SK-N-SH (cell line): Measurements from ENCODE around the gene OR2AP1. TPM values are rescaled to one million over a fixed set of nuclear protein-coding genes. Genes with fewer than 3 reads are reported as not detected.

Source experiments
- CTCF ChIA-PET: fragments of 300-600, 350-600 bp; formaldehyde crosslinking; extraction: SDS; loops from one replicate; lab custom pipeline; 2021; lab: Yijun Ruan, JAX
- POLR2A ChIA-PET: fragments of 350-600 bp; sonication (Branson Sonifier 250); formaldehyde crosslinking; extraction: SDS; loops from one replicate; lab custom pipeline; 2020; ENCODE audit warnings: antibody characterized with exemption, inconsistent platforms; lab: Yijun Ruan, JAX
- DNase-seq: peaks from one replicate; pipeline ENCODE4 v3.0.0; 2012
- H2AFZ ChIP-seq: fragments of 200-600 bp; sonication (generic); 2 replicates; pipeline ENCODE4 v1.8.1; 2016; ENCODE audit warnings: antibody characterized with exemption, mild to moderate bottlenecking, low read depth
- H3F3A ChIP-seq: fragments of 200-600 bp; sonication (generic); replicated peaks from 2 replicates; pipeline ENCODE3; 2016; ENCODE audit warnings: antibody characterized with exemption, mild to moderate bottlenecking; ENCODE audit not compliant: insufficient read depth
- H3K27ac ChIP-seq, 2 experiments: fragments of 200-500 bp in 1 of 2; fragments of 200-600 bp in 1 of 2; sonication (Bioruptor generic) in 1 of 2; sonication (generic), shearing (Covaris generic) in 1 of 2; 2 replicates each; pipeline versions ENCODE4 v1.5.1 to v1.6.1; 2014 to 2016; ENCODE audit warnings: low read depth in 2 of 2, inconsistent platforms in 1 of 2, low read length in 1 of 2, mild to moderate bottlenecking in 1 of 2, mixed read lengths in 1 of 2
- H3K27me3 ChIP-seq: fragments of 200-600 bp; sonication (generic), shearing (Covaris generic); 2 replicates; pipeline ENCODE4 v1.6.1; 2016; ENCODE audit warnings: mixed run types; ENCODE audit not compliant: insufficient read depth
- H3K36me3 ChIP-seq, 2 experiments: fragments of 200-500 bp in 1 of 2; fragments of 200-600 bp in 1 of 2; sonication (Bioruptor generic) in 1 of 2; sonication (generic) in 1 of 2; replicated peaks in 1 of 2; 2 replicates each; pipeline versions ENCODE3 to v1.5.1; 2014 to 2016; ENCODE audit warnings: low read length in 1 of 2, mild to moderate bottlenecking in 1 of 2; ENCODE audit not compliant: insufficient read depth in 2 of 2, control insufficient read depth in 1 of 2
- H3K4me1 ChIP-seq, 2 experiments: fragments of 200-500 bp in 1 of 2; fragments of 200-600 bp in 1 of 2; sonication (Bioruptor generic) in 1 of 2; sonication (generic), shearing (Covaris generic) in 1 of 2; 2 replicates each; pipeline versions ENCODE4 v1.5.1 to v1.6.1; 2014 to 2016; ENCODE audit warnings: low read depth in 1 of 2, low read length in 1 of 2, mixed run types in 1 of 2; ENCODE audit not compliant: insufficient read depth in 2 of 2, control insufficient read depth in 1 of 2
- H3K4me2 ChIP-seq: fragments of 200-600 bp; sonication (generic), shearing (Covaris generic); 2 replicates; pipeline ENCODE4 v1.6.1; 2017; ENCODE audit warnings: mixed run types
- H3K4me3 ChIP-seq, 2 experiments: fragments of 200-500 bp in 1 of 2; fragments of 200-600 bp in 1 of 2; sonication (Bioruptor generic) in 1 of 2; sonication (generic), shearing (Covaris generic) in 1 of 2; 2 replicates each; pipeline versions ENCODE4 v1.5.1 to v1.8.1; 2014 to 2016; ENCODE audit warnings: low read depth in 2 of 2, inconsistent platforms in 1 of 2, low read length in 1 of 2, mild to moderate bottlenecking in 1 of 2, mixed read lengths in 1 of 2, moderate library complexity in 1 of 2
- H3K79me2 ChIP-seq: fragments of 200-600 bp; sonication (generic); 2 replicates; pipeline ENCODE4 v1.8.1; 2017; ENCODE audit warnings: mild to moderate bottlenecking; ENCODE audit not compliant: insufficient read depth
- H3K9ac ChIP-seq: fragments of 200-600 bp; sonication (generic); 2 replicates; pipeline ENCODE4 v1.6.1; 2017; ENCODE audit warnings: mixed run types
- H3K9me2 ChIP-seq: fragments of 200-600 bp; sonication (generic); 2 replicates; pipeline ENCODE4 v1.6.1; 2017; ENCODE audit warnings: mixed run types
- H3K9me3 ChIP-seq: fragments of 200-600 bp; sonication (generic); 2 replicates; pipeline ENCODE4 v1.6.1; 2017; ENCODE audit warnings: mixed run types, mild to moderate bottlenecking, moderate library complexity
- H4K20me1 ChIP-seq: fragments of 200-600 bp; sonication (generic); 2 replicates; pipeline ENCODE4 v1.6.1; 2017; ENCODE audit warnings: mild to moderate bottlenecking, mixed run types; ENCODE audit not compliant: insufficient read depth
- CHD2 ChIP-seq: fragments of 150-350 bp; IDR thresholded peaks from 2 replicates; pipeline ENCODE4 v1.6.1; 2018; ENCODE audit warnings: low read length; ENCODE audit not compliant: partially characterized antibody
- CTCF ChIP-seq: fragments of 200-600 bp; sonication (generic); IDR thresholded peaks from 2 replicates; pipeline ENCODE4 v1.6.1; 2017; ENCODE audit warnings: antibody characterized with exemption, mild to moderate bottlenecking, moderate library complexity
- ELF1 ChIP-seq: IDR thresholded peaks from 2 replicates; pipeline ENCODE4 v1.4.0; 2012
- EZH2phosphoT487 ChIP-seq: fragments of 200-600 bp; sonication (generic); IDR thresholded peaks from 2 replicates; pipeline ENCODE4 v1.6.1; 2017; ENCODE audit warnings: low read depth, mixed run types, mild to moderate bottlenecking, antibody characterized with exemption, moderate library complexity, borderline replicate concordance
- FOXJ3 ChIP-seq: sonication (generic); formaldehyde crosslinking; IDR thresholded peaks from 2 replicates; pipeline ENCODE4 v1.5.1; 2020; ENCODE audit warnings: mild to moderate bottlenecking, missing genetic modification reagents
- FOXM1 ChIP-seq: IDR thresholded peaks from 2 replicates; pipeline ENCODE4 v1.4.0; 2012; ENCODE audit warnings: low read depth, mild to moderate bottlenecking
- JUND ChIP-seq: IDR thresholded peaks from 2 replicates; pipeline ENCODE4 v1.4.0; 2012
- MAX ChIP-seq: IDR thresholded peaks from 2 replicates; pipeline ENCODE4 v1.4.0; 2012; ENCODE audit warnings: low read depth
- NFIC ChIP-seq: IDR thresholded peaks from 2 replicates; pipeline ENCODE4 v1.4.0; 2012; ENCODE audit warnings: borderline replicate concordance
- POLR2AphosphoS5 ChIP-seq: IDR thresholded peaks from 2 replicates; pipeline ENCODE4 v1.6.1; 2012; ENCODE audit warnings: low read depth, low read length
- RAD21 ChIP-seq: IDR thresholded peaks from 2 replicates; pipeline ENCODE4 v1.6.1; 2012; ENCODE audit warnings: mild to moderate bottlenecking, low read length
- RCOR1 ChIP-seq: fragments of 150-350 bp; IDR thresholded peaks from 2 replicates; pipeline ENCODE4 v1.6.1; 2017; ENCODE audit warnings: antibody characterized with exemption, low read length
- RFX5 ChIP-seq: IDR thresholded peaks from 2 replicates; pipeline ENCODE4 v1.6.1; 2012; ENCODE audit warnings: mild to moderate bottlenecking, improper control_type of control experiment, low read length
- RXRA ChIP-seq: IDR thresholded peaks from 2 replicates; pipeline ENCODE4 v1.4.0; 2012; ENCODE audit warnings: low read depth, mild to moderate bottlenecking, borderline replicate concordance
- SIN3A ChIP-seq: IDR thresholded peaks from 2 replicates; pipeline ENCODE4 v1.6.1; 2012; ENCODE audit warnings: low read depth, mild to moderate bottlenecking, low read length, moderate library complexity, borderline replicate concordance
- TAF1 ChIP-seq: IDR thresholded peaks from 2 replicates; pipeline ENCODE4 v1.6.1; 2012; ENCODE audit warnings: low read depth, mild to moderate bottlenecking, low read length, moderate library complexity, borderline replicate concordance
- TCF12 ChIP-seq: IDR thresholded peaks from 2 replicates; pipeline ENCODE4 v1.4.0; 2012
- TEAD4 ChIP-seq: IDR thresholded peaks from 2 replicates; pipeline ENCODE4 v1.4.0; 2012; ENCODE audit warnings: mild to moderate bottlenecking, borderline replicate concordance; ENCODE audit not compliant: insufficient read depth
- USF2 ChIP-seq: fragments of 150-350 bp; IDR thresholded peaks from 2 replicates; pipeline ENCODE4 v1.6.1; 2017; ENCODE audit warnings: antibody characterized with exemption, low read length, low read depth, borderline replicate concordance
- YY1 ChIP-seq: IDR thresholded peaks from 2 replicates; pipeline ENCODE4 v1.4.0; 2012; ENCODE audit warnings: low read depth, mild to moderate bottlenecking
- WGBS: methylation state at CpG from one replicate; pipeline ENCODE4 v1.1.6; 2017; ENCODE audit warnings: low lambda C conversion rate; 5-methylcytosine and 5-hydroxymethylcytosine counted together
- polyA plus RNA-seq, 3 experiments: library from polyadenylated mRNA; depleted of rRNA; stranded (reverse); fragments of >200 nt; gene quantifications; 2 replicates each; pipeline ENCODE4 v1.2.3, GENCODE V29; 2012
- TF ChIP-seq, protein P1 (sequence below): fragments of 150-350 bp; IDR thresholded peaks from 2 replicates; pipeline ENCODE4 v1.6.1; 2016; ENCODE audit warnings: mild to moderate bottlenecking, low read depth, low read length

OR2AP1 gene
- polyA plus RNA-seq, 1 of the 3 experiments (the other 2 are of a cell fraction), result not detected

DNA sequence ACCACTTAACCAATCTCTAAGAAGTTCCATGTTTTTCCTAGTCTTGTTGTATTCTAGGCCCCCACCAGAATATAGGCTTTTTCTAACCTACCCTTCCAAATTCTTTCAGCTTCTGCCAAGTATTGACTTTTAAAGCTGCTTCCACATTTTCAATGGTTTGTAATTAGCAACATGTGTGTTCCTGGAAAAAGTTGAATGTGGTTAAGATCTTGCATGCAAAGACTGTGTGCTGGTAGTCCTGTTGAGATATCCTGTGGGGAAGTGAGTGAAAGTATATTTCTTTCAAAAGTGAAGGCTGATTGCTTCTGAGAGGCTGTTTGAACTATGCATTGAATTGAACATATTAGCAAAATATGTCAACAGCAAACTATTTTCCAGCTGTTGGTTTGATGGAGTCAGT, 23.5 kb upstream of the OR2AP1 start:
- CTCF ChIA-PET, result no interaction called here

DNA sequence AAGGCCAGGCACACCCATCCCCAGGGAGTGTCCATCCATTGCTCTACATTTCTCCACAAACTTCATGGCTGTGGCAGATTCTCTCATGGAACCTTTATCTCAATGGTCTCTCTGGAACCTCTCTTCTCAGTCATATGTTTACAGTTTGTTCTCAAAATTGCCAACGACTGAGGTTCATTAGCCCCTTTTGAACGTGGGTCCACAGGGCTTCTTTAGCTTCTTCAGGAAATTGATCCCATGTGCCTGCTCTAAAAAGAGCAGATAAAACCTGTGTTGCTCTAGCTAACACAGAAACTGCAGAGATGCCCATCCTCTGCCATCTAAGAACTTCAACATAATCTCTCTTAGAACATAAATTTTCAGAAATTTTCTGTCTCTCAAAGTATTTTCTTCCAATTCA, 23.0 kb upstream of the OR2AP1 start, which contains the start of gene OR6C4:
OR6C4 (plus strand) TSS at position 301 of the 400 bp plus-strand sequence. CDS start 1,625 bp downstream, outside the sequence.
- no peaks in the 10 kb centered on the region for H3K27me3 ChIP-seq
- DNase-seq, result no peak
- H3K4me1 ChIP-seq, result no peaks in the 10 kb centered on the region
- no peak within 1 kb of the TSS for H3K9ac ChIP-seq
- no peaks in the 10 kb centered on the region for H3K36me3 ChIP-seq
- no peak within 1 kb of the TSS for H3K4me2 ChIP-seq
- ChIA-PET CTCF (no interaction called here), POLR2A (no interaction called here)
- WGBS, result 0% methylated on average over 2 of the region's 2 CpGs
- no peaks in the 10 kb centered on the region for H4K20me1 ChIP-seq
- TF ChIP-seq POLR2AphosphoS5, result no peak
- TF ChIP-seq FOXJ3 (CRISPR knock-in tag), result no peak
- H3K9me3 ChIP-seq, result no peaks in the 10 kb centered on the region
- H3K4me3 ChIP-seq, result no peak within 1 kb of the TSS
- no peaks in the 10 kb centered on the region for H3K9me2 ChIP-seq
- H3K27ac ChIP-seq, result no peak within 1 kb of the TSS
- no peaks in the 10 kb centered on the region for H3K79me2 ChIP-seq
- H3F3A ChIP-seq, result no peaks in the 10 kb centered on the region
- no peak within 1 kb of the TSS for H2AFZ ChIP-seq

More for the DNA sequence above, 23.5 kb upstream of the OR2AP1 start:
- no peak for TF ChIP-seq RFX5
- no peak for TF ChIP-seq TAF1
- no peaks in the 10 kb centered on the region for H3K4me1 ChIP-seq
- H3K79me2 ChIP-seq, result no peaks in the 10 kb centered on the region
- POLR2A ChIA-PET, result no interaction called here
- H2AFZ ChIP-seq, result no peak overlapping the region
- H3K4me2 ChIP-seq, result no peak overlapping the region
- H3K9ac ChIP-seq, result no peak overlapping the region
- H3K27me3 ChIP-seq, result no peaks in the 10 kb centered on the region
- H3F3A ChIP-seq, result no peaks in the 10 kb centered on the region
- DNase-seq, result no peak
- no peaks in the 10 kb centered on the region for H3K36me3 ChIP-seq
- no peaks in the 10 kb centered on the region for H3K9me3 ChIP-seq
- H3K9me2 ChIP-seq, result no peaks in the 10 kb centered on the region
- H3K4me3 ChIP-seq, result no peak overlapping the region
- H3K27ac ChIP-seq, result no peak overlapping the region
- H4K20me1 ChIP-seq, result no peaks in the 10 kb centered on the region

- Histone ChIP-seq H4K20me1 (no peaks in the 10 kb centered on the region), H3K79me2 (no peaks in the 10 kb centered on the region), H3K9ac (no peak overlapping the region), H3K27ac (no peak overlapping the region), H3K4me1 (no peaks in the 10 kb centered on the region), H3K4me2 (no peak overlapping the region), H3K4me3 (no peak overlapping the region), H3K27me3 (no peaks in the 10 kb centered on the region), H2AFZ (no peak overlapping the region), H3K36me3 (no peaks in the 10 kb centered on the region), H3F3A (no peaks in the 10 kb centered on the region), H3K9me2 (no peaks in the 10 kb centered on the region), H3K9me3 (0 out of 2 replicates have a peak, but pooled peaks cover 3% of the 10 kb centered on the region)
- ChIA-PET CTCF (no interaction called here), POLR2A (no interaction called here)
- no peak for DNase-seq
- TF ChIP-seq RAD21, result no peak
- no peak for TF ChIP-seq MAX
- no peak for TF ChIP-seq TCF12
- TF ChIP-seq, protein P1, sequence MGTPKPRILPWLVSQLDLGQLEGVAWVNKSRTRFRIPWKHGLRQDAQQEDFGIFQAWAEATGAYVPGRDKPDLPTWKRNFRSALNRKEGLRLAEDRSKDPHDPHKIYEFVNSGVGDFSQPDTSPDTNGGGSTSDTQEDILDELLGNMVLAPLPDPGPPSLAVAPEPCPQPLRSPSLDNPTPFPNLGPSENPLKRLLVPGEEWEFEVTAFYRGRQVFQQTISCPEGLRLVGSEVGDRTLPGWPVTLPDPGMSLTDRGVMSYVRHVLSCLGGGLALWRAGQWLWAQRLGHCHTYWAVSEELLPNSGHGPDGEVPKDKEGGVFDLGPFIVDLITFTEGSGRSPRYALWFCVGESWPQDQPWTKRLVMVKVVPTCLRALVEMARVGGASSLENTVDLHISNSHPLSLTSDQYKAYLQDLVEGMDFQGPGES, result no peak
- TF ChIP-seq ELF1, result no peak
- TF ChIP-seq FOXM1, result no peak
- TF ChIP-seq CHD2, result no peak
- no peak for TF ChIP-seq TEAD4
- no peak for TF ChIP-seq EZH2phosphoT487
- no peak for TF ChIP-seq NFIC
- no peak for TF ChIP-seq CTCF
- TF ChIP-seq SIN3A, result no peak
- no peak for TF ChIP-seq FOXJ3 (CRISPR knock-in tag)
- TF ChIP-seq USF2, result no peak
- no peak for TF ChIP-seq RXRA
- TF ChIP-seq JUND, result no peak
- no peak for TF ChIP-seq YY1
- no peak for TF ChIP-seq RCOR1
Measured at GRCh38 chr12:55554296-55554695, 18.0 kb upstream of the OR2AP1 start.
